NT2/D1 (cell line): ENCODE data around the gene GPR83.

Experiments used
- DNase-seq: peaks from one replicate; pipeline ENCODE4 v3.0.0-alpha.2; 2011; ENCODE audit warnings: low read depth, low spot score
- H3K27me3 ChIP-seq: 2 replicates; pipeline ENCODE4 v1.6.0; 2011; ENCODE audit warnings: mild to moderate bottlenecking; ENCODE audit not compliant: insufficient read length, insufficient read depth
- H3K36me3 ChIP-seq: 2 replicates; pipeline ENCODE4 v1.6.1; 2011; ENCODE audit warnings: mild to moderate bottlenecking, low read length, mixed read lengths; ENCODE audit not compliant: insufficient read depth, insufficient read length
- H3K4me1 ChIP-seq: 2 replicates; pipeline ENCODE4 v1.5.1; 2011; ENCODE audit not compliant: insufficient read depth, insufficient read length
- H3K4me3 ChIP-seq: 2 replicates; pipeline ENCODE4 v1.5.1; 2011; ENCODE audit warnings: low read depth; ENCODE audit not compliant: insufficient read length
- H3K9ac ChIP-seq: 2 replicates; pipeline ENCODE4 v1.6.0; 2011; ENCODE audit warnings: low read depth; ENCODE audit not compliant: insufficient read length
- H3K9me3 ChIP-seq: 2 replicates; pipeline ENCODE4 v1.5.1; 2011; ENCODE audit warnings: mild to moderate bottlenecking, low read length; ENCODE audit not compliant: insufficient read depth
- SUZ12 ChIP-seq: IDR thresholded peaks from 2 replicates; pipeline ENCODE4 v1.6.1; 2011; ENCODE audit not compliant: insufficient read length, insufficient read depth; ENCODE audit errors: extremely low read depth
- YY1 ChIP-seq: IDR thresholded peaks from 2 replicates; pipeline ENCODE4 v1.6.1; 2011; ENCODE audit not compliant: insufficient read length, insufficient read depth
- ZNF274 ChIP-seq: IDR thresholded peaks from 2 replicates; pipeline ENCODE4 v1.6.1; 2011; ENCODE audit warnings: mild to moderate bottlenecking, low read depth, low read length

The GPR83 gene

GRCh38 chr11:94424662-94425061 lies 23.4 kb upstream of the GPR83 start:
- no peak for DNase-seq
- Histone ChIP-seq H3K9ac (no peak overlapping the region), H3K9me3 (no peaks in the 10 kb centered on the region), H3K4me1 (peaks cover 2% of the 10 kb centered on the region), H3K27me3 (no peaks in the 10 kb centered on the region), H3K4me3 (no peak overlapping the region), H3K36me3 (peaks cover 19% of the 10 kb centered on the region)
- TF ChIP-seq YY1 (no peak), ZNF274 (no peak), SUZ12 (no peak)

- H3K4me1 ChIP-seq, result peaks cover 2% of the 10 kb centered on the region
- TF ChIP-seq ZNF274 (no peak), YY1 (no peak), SUZ12 (no peak)
- H3K9me3 ChIP-seq, result no peaks in the 10 kb centered on the region
- no peak for DNase-seq
- no peaks in the 10 kb centered on the region for H3K27me3 ChIP-seq
- no peak overlapping the region for H3K9ac ChIP-seq
- H3K36me3 ChIP-seq, result peaks cover 16% of the 10 kb centered on the region
- no peak overlapping the region for H3K4me3 ChIP-seq
Measured at GRCh38 chr11:94424011-94424410, 22.8 kb upstream of the GPR83 start.

- TF ChIP-seq ZNF274 (no peak), SUZ12 (no peak), YY1 (no peak)
- H3K27me3 ChIP-seq, result no peaks in the 10 kb centered on the region
- H3K9me3 ChIP-seq, result no peaks in the 10 kb centered on the region
- DNase-seq, result no peak
- H3K4me1 ChIP-seq, result peaks cover 2% of the 10 kb centered on the region
- no peak overlapping the region for H3K9ac ChIP-seq
- no peak overlapping the region for H3K4me3 ChIP-seq
- H3K36me3 ChIP-seq, result peaks cover 17% of the 10 kb centered on the region
Measured at GRCh38 chr11:94423507-94423906, 22.3 kb upstream of the GPR83 start.

- H3K4me3 ChIP-seq, result no peak overlapping the region
- no peak for TF ChIP-seq SUZ12
- no peak for TF ChIP-seq YY1
- TF ChIP-seq ZNF274, result no peak
- no peak for DNase-seq
- H3K4me1 ChIP-seq, result no peaks in the 10 kb centered on the region
- peaks cover 6% of the 10 kb centered on the region for H3K36me3 ChIP-seq
- no peaks in the 10 kb centered on the region for H3K27me3 ChIP-seq
- H3K9ac ChIP-seq, result no peak overlapping the region
- H3K9me3 ChIP-seq, result no peaks in the 10 kb centered on the region
Measured at GRCh38 chr11:94418123-94418765, 17.0 kb upstream of the GPR83 start.

- no peak overlapping the region for H3K4me3 ChIP-seq
- DNase-seq, result no peak
- H3K36me3 ChIP-seq, result peaks cover 2% of the 10 kb centered on the region
- no peaks in the 10 kb centered on the region for H3K9me3 ChIP-seq
- no peak overlapping the region for H3K9ac ChIP-seq
- no peaks in the 10 kb centered on the region for H3K4me1 ChIP-seq
- TF ChIP-seq SUZ12 (no peak), ZNF274 (no peak), YY1 (no peak)
- H3K27me3 ChIP-seq, result no peaks in the 10 kb centered on the region
Measured at GRCh38 chr11:94417386-94417987, 16.3 kb upstream of the GPR83 start.

- TF ChIP-seq YY1 (no peak), ZNF274 (no peak), SUZ12 (no peak)
- DNase-seq, result no peak
Measured at GRCh38 chr11:94405062-94405833, 4.0 kb upstream of the GPR83 start.

GRCh38 chr11:94402355-94402754 lies 1.1 kb upstream of the GPR83 start:
- Histone ChIP-seq H3K4me1 (peaks cover 4% of the 10 kb centered on the region), H3K9me3 (no peaks in the 10 kb centered on the region), H3K9ac (no peak overlapping the region), H3K4me3 (no peak overlapping the region), H3K36me3 (no peaks in the 10 kb centered on the region), H3K27me3 (peaks cover 40% of the 10 kb centered on the region)
- DNase-seq, result no peak
- TF ChIP-seq YY1 (no peak), SUZ12 (no peak), ZNF274 (no peak)

More at GRCh38 chr11:94405062-94405833, 4.0 kb upstream of the GPR83 start:
- Histone ChIP-seq H3K4me1 (peaks cover 4% of the 10 kb centered on the region), H3K9me3 (no peaks in the 10 kb centered on the region), H3K9ac (no peak overlapping the region), H3K27me3 (peaks cover 22% of the 10 kb centered on the region), H3K36me3 (no peaks in the 10 kb centered on the region), H3K4me3 (no peak overlapping the region)
